ENCODE results near the gene PPT2.

The PPT2 gene

GRCh38 chr6:32152769-32153563 is 975 bp upstream of the PPT2 start:
- Histone ChIP-seq H3K4me1 (ENCODE audit: insufficient read depth, low read length, poor library complexity, severe bottlenecking) (peaks cover 21% of the 10 kb centered on the region), H3K79me2 (ENCODE audit: insufficient read depth, low read length) (peaks cover 17% of the 10 kb centered on the region), H3K9me3 (ENCODE audit: insufficient read depth, low read depth, low read length) (no peaks in the 10 kb centered on the region), H4K20me1 (ENCODE audit: insufficient read depth, low read length, poor library complexity, severe bottlenecking) (no peaks in the 10 kb centered on the region), H2AFZ (ENCODE audit: low read length) (no peak overlapping the region), H3K4me3 (ENCODE audit: low read length, poor library complexity, severe bottlenecking) (peak overlapping the region; percentile 90), H3K4me2 (ENCODE audit: low read depth, low read length, poor library complexity, severe bottlenecking) (peak overlapping the region; percentile 93), H3F3A (ENCODE audit: low read depth) (no peaks in the 10 kb centered on the region), H3K9ac (ENCODE audit: low read depth, low read length, poor library complexity, severe bottlenecking) (peak overlapping the region; percentile 70), H3K9me2 (replicated peaks; ENCODE audit: low read depth, low read length) (no peaks in the 10 kb centered on the region), H3K27me3 (ENCODE audit: insufficient read depth, low read length, poor library complexity, severe bottlenecking) (no peaks in the 10 kb centered on the region), H3K36me3 (ENCODE audit: insufficient read depth, low read length) (peaks cover 6% of the 10 kb centered on the region; the same call in 1 of the 2 replicates)
- TF ChIP-seq EZH2phosphoT487 (IDR thresholded peaks at IDR 0.05; ENCODE audit: borderline replicate concordance) (no peak), CTCF (conservative IDR thresholded peaks at IDR 0.05; ENCODE audit: low read length) (no peak)

- H2AFZ ChIP-seq (ENCODE audit: low read length), result peak overlapping the region; percentile 93
- TF ChIP-seq EZH2phosphoT487 (IDR thresholded peaks at IDR 0.05; ENCODE audit: borderline replicate concordance) (no peak), CTCF (conservative IDR thresholded peaks at IDR 0.05; ENCODE audit: low read length) (peak; percentile 63)
These were observed 697 bp downstream of the PPT2 start for GRCh38 chr6:32154514-32155161.

GRCh38 chr6:32156891-32157290 is 3.0 kb downstream of the PPT2 start:
- Histone ChIP-seq H3K4me2 (ENCODE audit: low read depth, low read length, poor library complexity, severe bottlenecking) (no peak overlapping the region), H3K9ac (ENCODE audit: low read depth, low read length, poor library complexity, severe bottlenecking) (no peak overlapping the region), H3K27me3 (ENCODE audit: insufficient read depth, low read length, poor library complexity, severe bottlenecking) (no peaks in the 10 kb centered on the region), H3K9me2 (replicated peaks; ENCODE audit: low read depth, low read length) (no peaks in the 10 kb centered on the region), H3K9me3 (ENCODE audit: insufficient read depth, low read depth, low read length) (no peaks in the 10 kb centered on the region), H3K4me1 (ENCODE audit: insufficient read depth, low read length, poor library complexity, severe bottlenecking) (peaks cover 21% of the 10 kb centered on the region), H3K36me3 (ENCODE audit: insufficient read depth, low read length) (peaks cover 11% of the 10 kb centered on the region; the same call in 1 of the 2 replicates), H3K4me3 (ENCODE audit: low read length, poor library complexity, severe bottlenecking) (no peak overlapping the region), H3F3A (ENCODE audit: low read depth) (no peaks in the 10 kb centered on the region), H3K79me2 (ENCODE audit: insufficient read depth, low read length) (peaks cover 17% of the 10 kb centered on the region), H2AFZ (ENCODE audit: low read length) (no peak overlapping the region), H4K20me1 (ENCODE audit: insufficient read depth, low read length, poor library complexity, severe bottlenecking) (no peaks in the 10 kb centered on the region)
- TF ChIP-seq EZH2phosphoT487 (IDR thresholded peaks at IDR 0.05; ENCODE audit: borderline replicate concordance) (no peak), CTCF (conservative IDR thresholded peaks at IDR 0.05; ENCODE audit: low read length) (no peak)

More at GRCh38 chr6:32154514-32155161, 697 bp downstream of the PPT2 start:
- Histone ChIP-seq H3K27me3 (ENCODE audit: insufficient read depth, low read length, poor library complexity, severe bottlenecking) (no peaks in the 10 kb centered on the region), H3F3A (ENCODE audit: low read depth) (no peaks in the 10 kb centered on the region), H3K4me3 (ENCODE audit: low read length, poor library complexity, severe bottlenecking) (peak overlapping the region; percentile 90), H3K4me2 (ENCODE audit: low read depth, low read length, poor library complexity, severe bottlenecking) (peak overlapping the region; percentile 93), H3K9me3 (ENCODE audit: insufficient read depth, low read depth, low read length) (no peaks in the 10 kb centered on the region), H3K9ac (ENCODE audit: low read depth, low read length, poor library complexity, severe bottlenecking) (peak overlapping the region; percentile 70), H3K9me2 (replicated peaks; ENCODE audit: low read depth, low read length) (no peaks in the 10 kb centered on the region), H4K20me1 (ENCODE audit: insufficient read depth, low read length, poor library complexity, severe bottlenecking) (no peaks in the 10 kb centered on the region), H3K4me1 (ENCODE audit: insufficient read depth, low read length, poor library complexity, severe bottlenecking) (peaks cover 21% of the 10 kb centered on the region), H3K79me2 (ENCODE audit: insufficient read depth, low read length) (peaks cover 17% of the 10 kb centered on the region), H3K36me3 (ENCODE audit: insufficient read depth, low read length) (peaks cover 11% of the 10 kb centered on the region; the same call in 1 of the 2 replicates)
